HG03108 (cell line): ENCODE measurements around the gene RPS10.
"Not testable (repeated sequence)": the region's sequence is repeated elsewhere in the genome, so short reads cannot be mapped to it uniquely, and the experiment has no call there.

ENCODE experiments used
- ATAC-seq: cut with Tn5 transposase; IDR thresholded peaks from one replicate; pipeline ENCODE4 v1.9.1; 2021; ENCODE audit warnings: moderate library complexity; ENCODE audit not compliant: unreplicated experiment

Gene RPS10

GRCh38 chr6:34374069-34374468, 51.8 kb downstream of the RPS10 start:
- no peak for ATAC-seq

GRCh38 chr6:34373511-34373910, 52.4 kb downstream of the RPS10 start:
- ATAC-seq: no peak

- ATAC-seq: not testable (repeated sequence)
Measured at GRCh38 chr6:34371865-34372264, 54.0 kb downstream of the RPS10 start.

- ATAC-seq: no peak
Measured at GRCh38 chr6:34370361-34370760, 55.5 kb downstream of the RPS10 start.

GRCh38 chr6:34369385-34369784, 56.5 kb downstream of the RPS10 start:
- ATAC-seq: no peak
